Hematopoietic multipotent progenitor cell treated with erythropoietin and hydrocortisone succinate and interleukin-3 and kit ligand, for 4 days (in vitro differentiated cells): Measurements from ENCODE around the gene RPTOR.

Experiments
- DNase-seq: peaks from one replicate; pipeline ENCODE4 v3.0.0-alpha.2; 2015

Gene RPTOR

GRCh38 chr17:80923211-80924110, 378.8 kb downstream of the RPTOR start:
- DNase-seq, result no peak

- DNase-seq, result no peak
Observed at GRCh38 chr17:80924111-80924806, 379.6 kb downstream of the RPTOR start.

GRCh38 chr17:80924807-80925610, 380.4 kb downstream of the RPTOR start:
- no peak for DNase-seq

- DNase-seq, result no peak
Observed at GRCh38 chr17:80925688-80926335, 381.2 kb downstream of the RPTOR start.

GRCh38 chr17:80926591-80927250, 382.1 kb downstream of the RPTOR start:
- DNase-seq, result no peak

GRCh38 chr17:80927791-80928216, 383.2 kb downstream of the RPTOR start:
- DNase-seq, result no peak

GRCh38 chr17:80929449-80929848, 384.8 kb downstream of the RPTOR start:
- DNase-seq, result no peak

GRCh38 chr17:80930335-80931279, 386.0 kb downstream of the RPTOR start:
- no peak for DNase-seq

- no peak for DNase-seq
Observed at GRCh38 chr17:80931421-80932265, 387.0 kb downstream of the RPTOR start.

- no peak for DNase-seq
Observed at GRCh38 chr17:80935526-80935925, 390.9 kb downstream of the RPTOR start.

- DNase-seq, result no peak
Observed at GRCh38 chr17:80936218-80936617, 391.6 kb downstream of the RPTOR start.

GRCh38 chr17:80936723-80937122, 392.1 kb downstream of the RPTOR start:
- no peak for DNase-seq

- no peak for DNase-seq
Observed at GRCh38 chr17:80937462-80938381, 393.1 kb downstream of the RPTOR start.

- DNase-seq, result peak; percentile 78
Observed at GRCh38 chr17:80938556-80938955, 393.9 kb downstream of the RPTOR start.

GRCh38 chr17:80939151-80940145, 394.8 kb downstream of the RPTOR start:
- DNase-seq, result no peak

- no peak for DNase-seq
Observed at GRCh38 chr17:80940171-80941123, 395.8 kb downstream of the RPTOR start.
